ENCODE data around the gene ANKFN1.

ANKFN1 gene

DNA sequence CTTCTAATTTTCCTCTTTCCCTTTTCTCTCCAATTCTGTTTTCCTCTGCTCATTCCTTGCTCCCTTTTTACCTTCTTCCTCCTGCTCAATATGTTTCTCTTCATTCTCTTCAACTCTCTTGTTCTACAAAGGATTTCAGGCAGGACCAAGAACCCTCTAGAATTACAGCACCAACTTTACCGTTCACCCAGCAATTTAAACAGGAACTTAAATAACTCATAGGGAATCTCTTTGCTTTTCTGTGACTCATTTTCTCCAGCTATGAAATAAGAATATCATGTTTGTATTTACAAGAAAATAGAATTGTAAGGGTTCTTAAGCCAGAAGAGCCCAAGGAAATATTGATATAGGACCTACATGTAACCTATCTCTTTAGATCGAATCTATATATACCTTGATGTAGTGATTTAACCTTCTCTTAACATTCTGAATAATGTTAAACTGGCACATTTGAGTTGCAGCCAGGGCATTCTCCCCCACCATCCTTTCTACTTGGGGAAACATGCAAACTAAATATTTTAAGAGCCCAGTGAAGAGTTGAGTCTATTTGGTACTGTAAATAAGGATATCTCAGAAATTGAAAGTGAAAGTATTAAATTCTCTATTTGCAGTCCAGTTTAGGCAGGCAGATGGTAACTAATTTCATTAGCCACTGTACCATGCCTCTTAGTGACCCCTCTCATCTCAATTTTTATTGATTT, 137.0 kb downstream of the ANKFN1 start:
- DNase-seq (ENCODE audit: low read depth, low spot score): no peak

DNA sequence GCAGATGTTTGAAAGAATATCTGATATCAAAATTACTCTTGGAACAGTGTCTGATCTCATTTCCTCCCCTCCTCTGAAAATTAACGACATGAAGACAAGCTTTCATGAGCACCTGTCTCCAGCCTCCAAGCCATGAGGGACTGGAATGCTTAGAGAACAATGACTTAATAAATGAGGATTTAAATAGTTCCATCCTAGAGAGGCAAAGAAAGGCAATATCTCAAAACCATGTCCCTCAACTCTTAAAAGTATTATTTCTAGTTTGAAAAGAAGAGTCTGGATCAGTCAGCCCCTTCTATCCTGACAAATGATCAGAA, 137.5 kb downstream of the ANKFN1 start:
- DNase-seq (ENCODE audit: low read depth, low spot score): no peak

- DNase-seq (ENCODE audit: low read depth, low spot score): no peak
These were observed 138.0 kb downstream of the ANKFN1 start for GRCh38 chr17:56291226-56291805.

DNA sequence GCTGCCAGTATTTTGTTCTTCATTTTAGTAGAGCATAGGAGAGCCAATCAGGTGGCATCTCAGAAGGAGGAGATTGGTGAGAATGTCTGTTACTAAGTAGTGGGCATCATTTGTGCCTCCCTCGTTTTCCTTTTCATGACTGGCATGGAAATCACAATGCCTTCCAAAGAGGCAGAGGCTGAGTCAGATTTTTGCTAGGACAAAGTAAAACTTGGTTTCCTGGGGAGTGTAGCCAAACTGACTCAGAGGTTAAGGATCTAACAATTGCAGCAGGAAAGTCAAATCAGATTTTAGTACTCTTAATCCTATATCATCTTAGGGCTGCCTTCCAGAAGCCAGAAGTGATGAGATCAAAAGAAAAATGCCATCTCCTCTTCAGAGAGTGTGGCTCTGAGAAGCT, 138.7 kb downstream of the ANKFN1 start:
- DNase-seq (ENCODE audit: low read depth, low spot score): no peak

DNA sequence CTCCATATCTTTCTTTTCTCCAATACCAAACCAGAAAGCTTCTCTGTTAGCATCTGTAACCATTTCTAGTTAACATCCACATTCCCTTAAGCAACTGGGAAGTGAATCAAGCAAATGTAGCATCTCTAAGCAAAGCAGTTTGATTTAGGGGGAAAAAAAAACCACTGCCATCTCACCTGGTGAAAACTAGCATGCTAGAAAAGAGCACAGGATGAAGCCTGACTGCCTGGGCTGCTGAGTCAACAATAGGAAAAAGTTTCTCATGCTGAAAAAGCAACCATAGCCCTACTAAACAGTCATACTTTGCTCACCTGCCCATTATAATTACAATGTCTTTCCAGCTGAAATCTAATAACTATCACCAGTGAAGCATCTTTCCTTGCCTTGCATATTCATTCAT, 139.3 kb downstream of the ANKFN1 start:
- no peak for DNase-seq (ENCODE audit: low read depth, low spot score)

- no peak for DNase-seq (ENCODE audit: low read depth, low spot score)
These were observed 143.9 kb downstream of the ANKFN1 start for GRCh38 chr17:56297184-56297583.

GRCh38 chr17:56298846-56299245, 145.6 kb downstream of the ANKFN1 start:
- DNase-seq (ENCODE audit: low read depth, low spot score): no peak

- no peak for DNase-seq (ENCODE audit: low read depth, low spot score)
These were observed 146.9 kb downstream of the ANKFN1 start for GRCh38 chr17:56300144-56300543.

GRCh38 chr17:56305007-56305406, 151.7 kb downstream of the ANKFN1 start:
- DNase-seq (ENCODE audit: low read depth, low spot score): no peak

DNA sequence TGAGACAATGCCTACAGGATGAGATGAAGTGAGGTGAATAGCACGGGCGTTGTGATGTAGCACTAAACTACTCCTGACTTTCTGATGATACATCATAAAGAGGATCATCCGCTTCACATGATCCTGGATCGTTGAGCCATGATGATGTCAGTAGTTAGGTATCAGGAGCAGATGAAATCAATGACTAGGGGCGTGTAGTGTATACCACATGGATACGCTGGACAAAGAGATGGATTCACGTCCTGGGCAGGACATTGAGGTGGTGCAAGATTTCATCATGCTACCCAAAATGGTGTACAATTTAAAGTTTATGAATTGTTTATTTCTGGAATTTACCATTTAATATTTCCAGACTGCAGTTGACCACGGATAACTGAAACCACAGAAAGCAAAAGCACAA, 156.6 kb downstream of the ANKFN1 start:
- no peak for DNase-seq (ENCODE audit: low read depth, low spot score)

DNA sequence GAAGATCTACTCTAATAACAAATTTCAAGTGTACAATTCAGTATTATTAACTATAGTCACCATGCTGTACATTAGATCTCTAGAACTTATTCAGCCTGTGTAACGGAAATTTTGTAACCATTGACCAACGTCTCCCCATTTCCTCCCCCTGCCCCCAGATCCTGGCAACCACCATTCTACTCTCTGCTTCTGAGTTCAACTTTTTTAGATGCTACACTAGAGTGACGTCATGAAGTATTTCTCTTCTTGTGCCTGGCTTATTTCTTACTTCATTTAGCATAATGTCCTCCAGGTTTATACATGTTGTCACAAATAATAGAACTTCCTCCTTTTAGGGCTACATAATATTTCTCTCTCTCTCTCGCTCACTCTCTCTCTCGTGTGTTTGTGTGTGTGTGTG, 157.5 kb downstream of the ANKFN1 start:
- no peak for DNase-seq (ENCODE audit: low read depth, low spot score)

DNA sequence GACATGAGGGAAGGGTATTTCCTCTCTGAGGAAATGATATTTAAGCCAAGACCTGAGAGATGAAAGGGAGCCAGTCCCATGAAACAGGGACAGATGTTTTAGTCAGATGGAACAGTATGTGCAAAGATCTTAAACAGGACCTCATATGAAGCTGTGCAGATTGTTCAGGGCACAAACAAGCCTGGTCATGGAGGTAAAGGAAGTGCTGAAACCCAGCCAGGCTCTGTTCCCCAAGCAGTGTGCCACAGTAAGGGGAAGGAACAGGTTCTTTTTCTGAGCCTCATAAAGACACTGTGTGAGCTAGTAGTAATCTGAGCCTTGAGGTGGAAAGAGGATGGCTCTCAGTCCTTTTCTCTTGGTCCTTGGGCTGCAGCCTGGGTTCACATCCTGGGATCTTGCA, 159.9 kb downstream of the ANKFN1 start:
- DNase-seq (ENCODE audit: low read depth, low spot score): no peak

DNA sequence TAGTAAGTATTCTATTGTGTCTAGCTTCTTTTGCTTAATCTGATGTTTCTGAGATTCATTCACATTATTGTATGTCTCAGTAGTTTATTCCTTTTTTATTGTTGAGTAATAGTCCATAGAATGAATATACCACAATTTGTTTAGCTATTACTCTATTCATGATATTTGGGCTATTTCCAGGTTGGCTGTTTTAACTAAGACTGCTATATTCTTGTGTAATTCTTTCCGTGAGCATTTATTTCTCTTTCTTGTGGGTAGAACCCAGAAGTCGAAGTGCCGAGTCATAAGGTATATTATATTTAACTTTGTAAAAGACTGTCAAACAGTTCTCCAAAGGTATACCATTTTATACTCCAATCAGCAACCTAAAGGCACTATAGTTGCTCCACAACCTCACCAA, 160.8 kb downstream of the ANKFN1 start:
- DNase-seq (ENCODE audit: low read depth, low spot score): no peak

DNA sequence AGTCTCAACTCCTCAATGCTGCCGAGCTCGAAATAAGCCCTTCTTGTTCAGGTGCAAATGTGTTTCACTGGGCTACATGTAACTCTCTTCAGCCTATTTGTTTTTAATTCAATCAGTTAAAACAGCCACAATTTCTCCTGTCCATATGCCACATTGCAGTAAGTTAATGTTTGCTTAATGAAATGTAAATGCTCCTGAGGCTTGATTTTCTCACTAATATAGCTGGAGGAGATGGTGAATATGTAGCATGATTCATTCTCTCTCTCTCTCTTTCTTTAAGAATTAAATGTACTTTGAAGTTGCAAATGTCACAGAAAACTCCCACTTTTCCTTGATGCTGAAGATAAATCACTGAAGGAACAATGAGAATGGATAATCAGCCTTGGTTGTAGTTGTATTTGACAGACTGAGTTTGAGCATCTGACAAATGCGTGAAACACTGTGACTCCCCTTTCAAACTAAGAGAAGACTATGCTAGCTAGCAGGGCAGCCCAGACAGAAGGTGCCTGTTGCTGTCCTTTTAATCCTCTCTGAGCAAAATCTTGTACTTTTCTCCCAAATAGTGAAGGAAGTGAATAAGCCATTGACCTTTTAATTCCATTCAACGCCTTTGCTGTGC, 161.8 kb downstream of the ANKFN1 start:
- DNase-seq (ENCODE audit: low read depth, low spot score): no peak

GRCh38 chr17:56316604-56317003, 163.3 kb downstream of the ANKFN1 start:
- no peak for DNase-seq (ENCODE audit: low read depth, low spot score)

DNA sequence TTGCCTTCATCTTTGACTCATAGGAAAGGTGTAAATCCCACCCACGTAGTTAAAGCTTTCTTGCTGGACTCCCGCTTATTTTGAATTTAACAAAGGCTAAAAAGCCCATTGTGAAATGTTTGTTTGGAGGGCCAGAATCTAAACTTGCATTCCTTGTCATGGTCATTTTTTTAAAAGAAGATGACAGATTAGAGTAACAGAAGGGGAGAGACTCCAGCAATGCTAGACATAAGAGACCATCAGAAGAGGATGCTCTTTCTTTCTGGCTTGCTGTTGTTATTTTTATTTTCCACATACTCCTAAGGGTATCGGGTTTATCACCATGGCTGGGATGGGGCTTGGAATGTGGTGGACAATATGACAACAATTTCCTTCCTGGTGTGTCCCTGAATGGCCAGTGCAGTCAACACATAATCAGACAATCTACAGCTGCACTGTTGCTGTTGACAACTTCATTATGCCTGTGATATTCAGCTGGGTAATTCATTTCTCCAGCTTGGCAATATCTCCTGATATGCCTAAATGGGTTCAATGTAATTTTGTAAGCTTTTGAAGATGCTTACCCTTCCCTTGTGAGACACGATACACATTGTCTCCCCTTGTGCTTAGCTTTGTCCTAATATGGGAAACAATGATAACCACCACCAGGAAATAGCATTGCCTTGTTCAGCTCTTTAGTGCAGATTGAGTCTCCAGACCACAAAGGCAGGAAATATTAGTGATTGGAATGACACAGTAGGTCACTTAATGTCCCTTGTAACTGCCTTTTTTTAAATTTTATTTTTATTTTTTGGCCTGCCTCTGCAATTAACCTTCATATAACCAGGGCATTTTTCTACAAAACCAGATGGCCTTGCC, 164.3 kb downstream of the ANKFN1 start:
- no peak for DNase-seq (ENCODE audit: low read depth, low spot score)

- DNase-seq (ENCODE audit: low read depth, low spot score): no peak
These were observed 166.3 kb downstream of the ANKFN1 start for GRCh38 chr17:56319531-56319930.

- DNase-seq (ENCODE audit: low read depth, low spot score): no peak
These were observed 167.2 kb downstream of the ANKFN1 start for GRCh38 chr17:56320443-56320842.

DNA sequence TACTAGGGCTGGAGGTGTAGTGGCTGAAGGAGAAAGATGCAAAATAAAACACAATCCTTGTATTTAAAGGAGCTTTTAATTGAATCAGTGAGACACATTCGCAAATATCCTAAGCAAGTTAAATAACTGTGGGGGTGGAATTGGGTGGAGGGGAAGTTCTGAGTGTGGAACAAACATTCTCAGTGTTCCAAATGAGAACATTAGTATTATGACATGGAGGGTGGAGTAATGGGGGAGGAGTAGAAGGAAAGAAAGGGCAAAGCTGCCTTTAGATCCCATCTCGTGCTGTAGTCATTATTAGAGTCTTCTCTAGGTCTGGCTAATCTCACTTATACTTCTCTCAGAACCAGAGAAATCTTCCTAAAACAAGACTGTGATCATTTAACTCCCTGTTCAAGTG, 169.7 kb downstream of the ANKFN1 start:
- no peak for DNase-seq (ENCODE audit: low read depth, low spot score)

GRCh38 chr17:56324676-56325075, 171.4 kb downstream of the ANKFN1 start:
- DNase-seq (ENCODE audit: low read depth, low spot score): no peak

DNA sequence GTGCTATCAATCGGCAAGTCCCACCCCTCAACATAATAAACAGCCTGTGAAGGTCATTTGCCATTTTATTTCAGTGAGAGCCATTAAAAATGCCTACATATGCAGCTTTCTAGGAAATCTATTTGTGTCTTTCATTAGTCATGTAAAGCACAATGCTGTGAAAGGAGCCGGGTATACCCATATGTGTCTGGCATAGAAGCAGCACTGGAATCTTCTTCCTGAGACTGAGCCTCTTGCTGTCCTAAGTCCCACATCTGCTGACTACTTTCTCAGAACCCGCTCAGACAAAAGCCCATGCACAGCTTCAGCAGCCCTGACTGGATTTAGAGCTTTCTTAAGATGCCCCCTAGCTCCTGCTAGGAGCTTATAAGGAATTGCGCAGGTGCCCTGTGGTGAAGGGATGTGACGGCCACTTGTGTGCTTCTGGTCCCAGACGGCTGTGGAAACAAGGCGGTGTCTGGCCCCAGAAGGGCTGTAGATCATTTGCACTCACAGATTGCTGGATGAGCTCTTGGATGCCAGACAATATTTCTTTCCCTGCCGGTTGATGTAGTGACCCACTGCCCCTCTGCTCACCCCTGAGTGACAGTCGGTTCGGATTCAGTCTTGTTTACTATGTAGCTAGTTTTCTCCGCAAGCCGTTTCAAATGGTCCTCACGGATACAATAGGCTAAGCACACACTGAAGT, 172.2 kb downstream of the ANKFN1 start:
- DNase-seq (ENCODE audit: low read depth, low spot score): no peak

DNA sequence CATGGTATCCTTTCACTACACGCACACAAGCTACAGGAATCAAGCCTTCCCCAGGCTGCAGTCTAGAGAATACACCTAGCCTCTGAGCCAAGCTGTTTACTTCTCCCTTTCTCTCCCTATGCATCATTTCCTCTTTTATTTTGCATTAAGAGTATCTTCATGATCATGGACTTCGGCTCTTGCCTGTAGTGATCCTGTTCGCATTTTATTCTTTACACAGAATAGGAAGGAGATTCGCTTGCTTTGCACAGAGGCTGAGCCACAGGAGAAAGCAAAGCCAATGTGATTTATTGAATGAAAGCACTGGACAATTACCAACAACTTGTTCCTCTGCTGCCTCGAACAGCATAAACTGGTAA, 172.7 kb downstream of the ANKFN1 start:
- no peak for DNase-seq (ENCODE audit: low read depth, low spot score)
